Epithelial cell of esophagus (primary cell): ENCODE results near the gene C16orf96.

Source experiments
- DNase-seq: peaks from one replicate; pipeline ENCODE4 v3.0.0; 2010; ENCODE audit warnings: low read depth
- H3K4me3 ChIP-seq: 2 replicates; pipeline ENCODE4 v1.5.1; 2011; ENCODE audit warnings: mild to moderate bottlenecking, low read length, control low read depth
- CTCF ChIP-seq: IDR thresholded peaks from 2 replicates; pipeline ENCODE4 v1.5.1; 2011; ENCODE audit warnings: low read depth, mild to moderate bottlenecking, low read length, control low read depth, inconsistent platforms; ENCODE audit not compliant: insufficient read depth; ENCODE audit errors: missing control alignments

C16orf96 gene

GRCh38 chr16:4616047-4616811 is 60.1 kb downstream of the C16orf96 start:
- peak; percentile 100 for DNase-seq
- peak overlapping the region; percentile 74 for H3K4me3 ChIP-seq
- peak; percentile 18 for TF ChIP-seq CTCF

GRCh38 chr16:4617880-4618279 is 61.7 kb downstream of the C16orf96 start:
- TF ChIP-seq CTCF: no peak
- H3K4me3 ChIP-seq: no peak overlapping the region
- no peak for DNase-seq

- no peak for TF ChIP-seq CTCF
- no peak overlapping the region for H3K4me3 ChIP-seq
- peak; percentile 62 for DNase-seq
Measured at GRCh38 chr16:4618645-4619418, 62.7 kb downstream of the C16orf96 start.

GRCh38 chr16:4623593-4623992 is 67.5 kb downstream of the C16orf96 start:
- DNase-seq: no peak
- H3K4me3 ChIP-seq: no peak overlapping the region
- no peak for TF ChIP-seq CTCF

- TF ChIP-seq CTCF: peak; percentile 95
- DNase-seq: peak; percentile 98
Measured at GRCh38 chr16:4624015-4624826, 68.1 kb downstream of the C16orf96 start, which contains the start of gene MGRN1. TSS of gene MGRN1 (plus strand) at chr16:4624826. CDS start at chr16:4624961, 135 bp downstream.

GRCh38 chr16:4624827-4625559 is 68.9 kb downstream of the C16orf96 start:
- peak overlapping the region; percentile 84 for H3K4me3 ChIP-seq
- no peak for TF ChIP-seq CTCF
- peak; percentile 45 for DNase-seq

More at GRCh38 chr16:4624015-4624826, 68.1 kb downstream of the C16orf96 start, which contains the start of gene MGRN1:
- peak within 1 kb of the TSS; percentile 84 for H3K4me3 ChIP-seq
